WI38 (cell line): ENCODE results near the gene DAAM2.

ENCODE experiments used
- H3K4me3 ChIP-seq: 2 replicates; pipeline ENCODE4 v1.5.1; 2011; ENCODE audit warnings: low read depth, mild to moderate bottlenecking, control low read depth, low read length
- CTCF ChIP-seq: IDR thresholded peaks from 2 replicates; pipeline ENCODE4 v1.5.1; 2012; ENCODE audit warnings: low read depth, mild to moderate bottlenecking, control low read depth, low read length

DAAM2 gene

GRCh38 chr6:39881851-39882530 lies 89.8 kb downstream of the DAAM2 start:
- H3K4me3 ChIP-seq: peak overlapping the region; percentile 20
- no peak for TF ChIP-seq CTCF

- no peak for TF ChIP-seq CTCF
- peak overlapping the region; percentile 20; the same call in 1 of the 2 replicates for H3K4me3 ChIP-seq
Measured at GRCh38 chr6:39882531-39882899, 90.3 kb downstream of the DAAM2 start.

- H3K4me3 ChIP-seq: no peak overlapping the region
- no peak for TF ChIP-seq CTCF
Measured at GRCh38 chr6:39884696-39885095, 92.5 kb downstream of the DAAM2 start.

- no peak overlapping the region for H3K4me3 ChIP-seq
- TF ChIP-seq CTCF: no peak
Measured at GRCh38 chr6:39885691-39886090, 93.5 kb downstream of the DAAM2 start.

- TF ChIP-seq CTCF: no peak
- no peak overlapping the region for H3K4me3 ChIP-seq
Measured at GRCh38 chr6:39886871-39887270, 94.7 kb downstream of the DAAM2 start.

GRCh38 chr6:39887692-39888450 lies 95.7 kb downstream of the DAAM2 start:
- TF ChIP-seq CTCF: no peak
- H3K4me3 ChIP-seq: no peak overlapping the region

- H3K4me3 ChIP-seq: no peak overlapping the region
- no peak for TF ChIP-seq CTCF
Measured at GRCh38 chr6:39889229-39889628, 97.1 kb downstream of the DAAM2 start.
